SK-N-SH treated with all-trans-retinoic acid at 6 μM for 48 hours (cell line): ENCODE results near the gene PRSS33.

Experiments
- CREB5 ChIP-seq: fragments of 250-450 bp; sonication (Bioruptor Pico); IDR thresholded peaks from 2 replicates; pipeline ENCODE4 v1.5.1; 2020; ENCODE audit warnings: low read depth, mild to moderate bottlenecking, moderate library complexity
- ISL1 ChIP-seq: fragments of 250-450 bp; sonication (Bioruptor Pico); IDR thresholded peaks from 2 replicates; pipeline ENCODE4 v2.1.2; 2022; ENCODE audit warnings: mild to moderate bottlenecking, moderate library complexity
- PATZ1 ChIP-seq: fragments of 250-450 bp; sonication (Bioruptor Pico); IDR thresholded peaks from 2 replicates; pipeline ENCODE4 v1.8.0; 2020; ENCODE audit warnings: mild to moderate bottlenecking, moderate library complexity, borderline replicate concordance
- RARB ChIP-seq: fragments of 250-450 bp; sonication (Bioruptor Pico); IDR thresholded peaks from 2 replicates; pipeline ENCODE4 v1.8.0; 2021; ENCODE audit warnings: mild to moderate bottlenecking, moderate library complexity
- TOX ChIP-seq: fragments of 250-450 bp; sonication (Bioruptor Pico); IDR thresholded peaks from 2 replicates; pipeline ENCODE4 v1.8.0; 2021; ENCODE audit warnings: mild to moderate bottlenecking, moderate library complexity, borderline replicate concordance
- ZFP30 ChIP-seq: fragments of 450-650 bp; formaldehyde crosslinking; IDR thresholded peaks from 2 replicates; pipeline ENCODE4 v1.5.0; 2022; ENCODE audit warnings: mild to moderate bottlenecking, moderate library complexity
- ZNF8 ChIP-seq: fragments of 450-650 bp; formaldehyde crosslinking; IDR thresholded peaks from 2 replicates; pipeline ENCODE4 v1.5.0; 2020; ENCODE audit warnings: mild to moderate bottlenecking, moderate library complexity

GRCh38 chr16:2827374-2827791 is 40.0 kb upstream of the PRSS33 start:
- TF ChIP-seq ISL1 (CRISPR knock-in tag): no peak
- no peak for TF ChIP-seq PATZ1 (CRISPR knock-in tag)
- TF ChIP-seq TOX (CRISPR knock-in tag): no peak
- no peak for TF ChIP-seq CREB5 (CRISPR knock-in tag)
- TF ChIP-seq RARB (CRISPR knock-in tag): no peak
- no peak for TF ChIP-seq ZNF8 (CRISPR knock-in tag)
- TF ChIP-seq ZFP30 (CRISPR knock-in tag): no peak
